ENCODE data around the gene RASA2.

Gene RASA2

GRCh38 chr3:141646760-141647561 lies 160.1 kb downstream of the RASA2 start:
- peak; percentile 53 for DNase-seq (ENCODE audit: low spot score)

- DNase-seq (ENCODE audit: low spot score), result no peak
Measured at GRCh38 chr3:141647562-141647915, 160.7 kb downstream of the RASA2 start.

DNA sequence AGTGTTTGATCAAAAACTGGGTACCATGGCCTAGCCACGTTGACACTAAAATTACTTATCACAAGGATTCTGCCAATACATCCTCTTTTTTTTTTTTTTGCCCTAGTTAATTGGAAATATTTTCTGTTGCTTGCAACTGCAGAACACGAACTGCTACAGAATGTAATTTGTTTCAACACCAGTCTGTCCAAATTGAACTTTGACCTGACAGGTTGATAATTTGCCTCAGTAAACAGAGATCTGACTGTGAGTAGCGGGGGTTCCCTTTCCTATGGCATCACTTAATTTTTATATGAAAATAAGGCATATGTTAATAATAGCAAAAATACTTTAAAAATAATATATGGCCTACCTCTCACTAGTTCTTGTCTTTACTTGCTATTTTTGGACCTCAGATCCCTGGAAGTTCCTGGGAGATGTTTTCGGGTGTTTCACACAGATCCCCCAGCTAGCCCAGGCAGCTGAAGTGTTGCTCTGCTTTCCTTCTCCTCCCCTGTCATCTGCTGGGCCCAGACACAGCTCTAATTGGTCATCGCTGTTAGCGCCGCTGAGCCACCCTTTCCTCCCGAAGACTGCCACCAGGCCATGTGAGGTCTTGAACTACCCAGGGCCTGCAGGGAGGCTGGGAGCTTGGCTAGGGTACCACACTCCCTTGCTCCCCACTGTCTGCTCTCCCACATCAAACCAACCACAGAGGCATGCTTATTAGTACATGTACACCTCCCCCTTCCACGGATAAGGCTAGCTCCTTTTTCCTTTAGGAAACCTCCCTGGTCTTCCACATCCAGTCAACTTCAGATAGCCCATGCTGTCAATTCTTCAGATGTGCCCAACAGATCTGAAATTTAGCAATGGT lies 161.5 kb downstream of the RASA2 start:
- no peak for DNase-seq (ENCODE audit: low spot score)

GRCh38 chr3:141649871-141650270 lies 163.0 kb downstream of the RASA2 start:
- DNase-seq (ENCODE audit: low spot score), result no peak

- DNase-seq (ENCODE audit: low spot score), result no peak
Measured at GRCh38 chr3:141650783-141651182, 164.0 kb downstream of the RASA2 start.

- no peak for DNase-seq (ENCODE audit: low spot score)
Measured at GRCh38 chr3:141651409-141651808, 164.6 kb downstream of the RASA2 start.

DNA sequence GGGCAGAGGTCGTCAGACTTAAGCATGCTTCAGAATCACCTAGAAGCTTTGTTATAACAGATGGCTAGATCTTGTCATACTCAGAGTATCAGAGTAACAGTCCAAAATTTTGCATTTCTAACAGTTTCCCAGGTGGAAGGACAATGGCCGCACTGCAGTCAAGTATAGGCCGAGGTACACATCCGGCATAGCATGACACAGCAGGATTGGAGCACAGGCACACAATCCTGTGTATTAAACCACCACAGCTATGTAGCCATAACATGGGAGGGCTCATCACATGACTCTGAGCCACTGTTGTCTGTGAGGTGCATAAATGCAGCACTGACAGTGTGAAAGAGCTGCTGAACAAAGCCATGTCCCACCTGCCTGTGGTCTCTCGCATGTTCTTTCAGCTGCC lies 165.5 kb downstream of the RASA2 start:
- DNase-seq (ENCODE audit: low spot score), result no peak

GRCh38 chr3:141653847-141654246 lies 167.0 kb downstream of the RASA2 start:
- no peak for DNase-seq (ENCODE audit: low spot score)

- no peak for DNase-seq (ENCODE audit: low spot score)
Measured at GRCh38 chr3:141655801-141656200, 169.0 kb downstream of the RASA2 start.

DNA sequence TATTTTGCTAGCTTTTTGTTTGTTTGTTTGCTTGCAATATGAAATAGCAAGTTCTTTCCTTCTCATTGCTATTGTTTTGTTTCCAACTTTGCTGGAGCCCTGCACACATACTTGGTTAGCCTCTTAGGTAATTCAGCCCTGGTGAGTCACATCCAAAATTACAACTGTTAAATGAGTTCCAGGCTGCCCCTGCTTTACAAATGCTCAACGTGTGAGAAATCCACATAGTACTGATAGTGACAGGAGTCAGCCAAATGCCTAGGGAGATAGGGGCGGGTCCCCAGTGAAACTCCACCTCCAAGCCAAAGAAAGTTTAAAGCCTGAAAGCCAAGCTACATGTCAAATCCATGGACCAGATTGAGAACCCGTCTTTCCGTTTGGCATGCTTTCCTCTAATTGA lies 169.9 kb downstream of the RASA2 start:
- DNase-seq (ENCODE audit: low spot score), result no peak

DNA sequence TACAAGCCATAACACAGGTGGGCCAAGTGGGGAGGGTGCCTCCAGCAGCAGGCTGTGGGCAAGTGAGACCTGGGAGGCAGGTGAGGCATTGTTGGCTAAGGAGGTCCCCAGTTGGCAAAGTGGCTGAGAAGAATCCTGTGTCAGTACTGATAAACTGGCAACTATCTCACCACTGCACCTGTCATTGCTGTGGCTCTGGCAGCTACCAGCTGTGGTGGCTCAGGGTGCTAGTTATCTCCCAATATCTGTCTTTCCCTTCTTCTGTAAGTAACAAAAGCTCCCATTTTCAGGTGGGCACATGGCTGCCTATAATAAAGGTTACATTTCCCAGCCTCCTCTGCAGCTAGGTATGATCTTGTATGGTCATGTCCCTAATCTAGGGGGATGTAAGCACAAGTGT lies 170.7 kb downstream of the RASA2 start:
- DNase-seq (ENCODE audit: low spot score), result no peak

GRCh38 chr3:141659821-141660613 lies 173.2 kb downstream of the RASA2 start:
- peak; percentile 54 for DNase-seq (ENCODE audit: low spot score)

DNA sequence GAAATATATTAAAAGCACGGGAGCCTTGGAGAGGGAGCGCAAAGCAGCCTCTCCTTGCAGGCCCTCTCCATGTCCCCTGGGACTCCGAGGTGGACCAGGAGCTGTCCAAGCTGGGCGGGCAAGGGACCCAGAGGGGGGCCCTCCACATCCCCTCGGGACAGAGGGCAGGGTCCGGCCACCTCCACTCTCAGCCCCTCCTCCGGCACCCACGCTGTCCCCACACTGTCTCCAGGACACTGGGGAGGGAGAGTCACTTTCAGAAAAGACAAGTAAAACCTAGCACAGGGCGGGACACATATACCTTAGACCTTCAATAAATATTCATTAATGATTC lies 173.8 kb downstream of the RASA2 start:
- DNase-seq (ENCODE audit: low spot score), result no peak

DNA sequence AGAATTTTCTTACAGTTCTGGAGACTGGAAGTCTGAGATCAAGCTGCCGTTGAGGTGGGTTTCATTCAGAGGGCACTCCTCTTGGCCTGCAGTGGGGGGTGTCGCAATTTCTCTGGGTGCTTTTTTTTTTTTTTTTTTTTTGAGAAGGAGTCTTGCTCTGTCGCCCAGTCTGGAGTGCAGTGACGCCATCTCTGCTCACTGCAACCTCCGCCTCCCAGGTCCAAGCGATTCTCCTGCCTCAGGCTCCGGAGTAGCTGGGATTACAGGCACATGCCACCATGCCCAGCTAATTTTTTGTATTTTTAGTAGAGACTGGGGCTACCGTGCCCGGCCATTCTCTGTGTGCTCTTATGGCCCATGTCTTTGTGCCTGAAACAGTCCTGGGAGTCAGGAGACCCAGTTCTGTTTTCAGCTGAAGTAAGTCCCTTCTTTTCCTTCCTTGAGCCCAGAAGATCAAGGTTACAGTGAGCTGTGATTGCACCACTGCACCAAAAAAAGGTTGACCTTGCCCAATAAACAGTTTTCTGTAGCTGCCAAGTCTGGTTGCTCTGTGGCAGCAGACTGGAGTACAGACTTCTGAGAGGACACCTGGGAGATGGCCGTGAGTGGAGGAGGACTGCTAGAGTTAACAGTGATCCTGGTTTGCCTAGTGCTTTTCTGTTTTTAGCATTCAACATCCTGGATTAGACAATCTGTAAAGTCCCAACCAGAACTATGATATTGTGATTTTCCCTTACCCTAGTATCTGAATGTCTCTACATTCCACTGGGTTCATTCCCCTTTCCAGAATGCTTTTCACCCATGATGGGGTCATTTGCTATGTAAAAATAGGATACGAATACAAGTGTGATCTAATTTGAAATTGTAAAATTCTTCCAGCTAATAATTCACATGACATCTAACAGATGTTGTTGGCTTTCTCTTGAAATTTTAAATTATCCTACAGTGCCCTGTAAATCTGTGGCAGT lies 174.7 kb downstream of the RASA2 start:
- DNase-seq (ENCODE audit: low spot score), result no peak

- DNase-seq (ENCODE audit: low spot score), result no peak
Measured at GRCh38 chr3:141663993-141664392, 177.2 kb downstream of the RASA2 start.
